Renal cortex interstitium (tissue), 11 donors: ENCODE measurements around the gene ZNF302. TPM values are rescaled to one million over a fixed set of nuclear protein-coding genes. Genes with fewer than 3 reads are reported as not detected.
A peak's percentile ranks its signal among the peaks of the same experiment; 100 is the strongest.

Experiments
- DNase-seq, 11 donors: peaks; one replicate each; pipeline ENCODE4 v3.0.0-alpha.2; 2013; ENCODE audit warnings: low read depth in 9 of 11, low spot score in 4 of 11; ENCODE audit errors: extremely low read depth in 1 of 11
- polyA plus RNA-seq, 3 donors: library from polyadenylated mRNA; unstranded; fragments of 120-200 nt; gene quantifications; one replicate each; pipeline ENCODE4 v1.2.1, GENCODE V29; 2013; ENCODE audit not compliant: insufficient read length in 3 of 3

ZNF302 gene
- polyA plus RNA-seq, 3 donors = 70.4 to 89.1 (median 88.1) TPM

GRCh38 chr19:34707661-34708060 lies 30.2 kb downstream of the ZNF302 start:
- DNase-seq = no peak

- DNase-seq = no peak
Measured at GRCh38 chr19:34711890-34712289, 34.4 kb downstream of the ZNF302 start.

GRCh38 chr19:34712395-34713261 lies 35.1 kb downstream of the ZNF302 start:
- DNase-seq = peak in 9 of 11 donors; percentile 29 to 53 (median 46)

GRCh38 chr19:34713262-34713637 lies 35.8 kb downstream of the ZNF302 start:
- no peak for DNase-seq

GRCh38 chr19:34715357-34715756 lies 37.9 kb downstream of the ZNF302 start:
- no peak for DNase-seq

GRCh38 chr19:34722353-34722752 lies 44.9 kb downstream of the ZNF302 start:
- no peak for DNase-seq

GRCh38 chr19:34725400-34725799 lies 47.9 kb downstream of the ZNF302 start:
- no peak for DNase-seq

- no peak for DNase-seq
Measured at GRCh38 chr19:34731019-34731829, 53.7 kb downstream of the ZNF302 start.

GRCh38 chr19:34731964-34732363 lies 54.5 kb downstream of the ZNF302 start:
- DNase-seq = no peak

GRCh38 chr19:34732612-34733211 lies 55.2 kb downstream of the ZNF302 start:
- DNase-seq = peak in 2 of 11 donors; percentile 2 to 18

GRCh38 chr19:34733266-34733745 lies 55.8 kb downstream of the ZNF302 start:
- DNase-seq = peak in 9 of 11 donors; percentile 53 to 82 (median 73)

GRCh38 chr19:34733746-34734536 lies 56.5 kb downstream of the ZNF302 start, which contains the start of gene ZNF181:
Gene ZNF181, plus strand, starts transcription at chr19:34734243. Its CDS starts 795 bp downstream, at chr19:34735038.
- DNase-seq = peak; percentile 78 to 91 (median 86)

GRCh38 chr19:34734537-34735103 lies 57.1 kb downstream of the ZNF302 start:
- peak in 5 of 11 donors; percentile 55 to 83 (median 73) for DNase-seq

Other genes with a start within 250 kb of the ZNF302 start
- gene UBA2, start 249.3 kb upstream of the ZNF302 start, polyA plus RNA-seq = 100 to 1,000 TPM; 158 to 191 (median 184) TPM
- gene WTIP, start 195.9 kb upstream of the ZNF302 start, polyA plus RNA-seq = 10 to 100 TPM; 30.2 to 45.3 (median 30.6) TPM
- gene SCGB2B2, start 519 bp upstream of the ZNF302 start, polyA plus RNA-seq = 1 to 10 TPM; 1.1 to 1.5 (median 1.4) TPM
- 10 to 100 TPM; 22.6 to 26.0 (median 25.8) TPM for gene ZNF181, start 56.6 kb downstream of the ZNF302 start, polyA plus RNA-seq
- gene ZNF599, start 95.5 kb downstream of the ZNF302 start, polyA plus RNA-seq = 10 to 100 TPM; 13.1 to 17.4 (median 13.1) TPM
- gene ZNF30, start 249.2 kb downstream of the ZNF302 start, polyA plus RNA-seq = 1 to 10 TPM; 6.4 to 7.0 (median 6.7) TPM